ENCODE measurements around the gene OR4D1. TPM values are rescaled to one million over a fixed set of nuclear protein-coding genes. Genes with fewer than 3 reads are reported as not detected.

OR4D1 gene
- total and polyA plus RNA-seq, 4 donors = under 0.01 TPM; not detected in 3

- Histone ChIP-seq H3K9ac (ENCODE audit: low read depth in 1 of 2, low read length in 2 of 2) (no peak within 1 kb of the TSS), H3K27me3 (ENCODE audit: control insufficient read depth in 4 of 4, insufficient read depth in 4 of 4, low read length in 3 of 4) (peaks cover 0 to 5% (median 0%) of the 10 kb centered on the region in 4 donors), H3K27ac (ENCODE audit: low read depth in 1 of 2, low read length in 2 of 2) (no peak within 1 kb of the TSS), H3K4me3 (ENCODE audit: low read depth in 1 of 3, low read length in 3 of 3) (no peak within 1 kb of the TSS), H3K4me1 (ENCODE audit: control insufficient read depth in 4 of 4, insufficient read depth in 4 of 4, low read length in 3 of 4) (no peaks in the 10 kb centered on the region), H3K36me3 (ENCODE audit: control insufficient read depth in 4 of 4, insufficient read depth in 3 of 4, low read depth in 1 of 4, low read length in 3 of 4) (no peaks in the 10 kb centered on the region), H3K9me3 (ENCODE audit: control insufficient read depth in 4 of 4, low read length in 3 of 4) (no peaks in the 10 kb centered on the region)
- WGBS = 48% methylated on average over 6 of the region's 6 CpGs
- no peak for DNase-seq (ENCODE audit: low spot score)
- TF ChIP-seq, protein P1, sequence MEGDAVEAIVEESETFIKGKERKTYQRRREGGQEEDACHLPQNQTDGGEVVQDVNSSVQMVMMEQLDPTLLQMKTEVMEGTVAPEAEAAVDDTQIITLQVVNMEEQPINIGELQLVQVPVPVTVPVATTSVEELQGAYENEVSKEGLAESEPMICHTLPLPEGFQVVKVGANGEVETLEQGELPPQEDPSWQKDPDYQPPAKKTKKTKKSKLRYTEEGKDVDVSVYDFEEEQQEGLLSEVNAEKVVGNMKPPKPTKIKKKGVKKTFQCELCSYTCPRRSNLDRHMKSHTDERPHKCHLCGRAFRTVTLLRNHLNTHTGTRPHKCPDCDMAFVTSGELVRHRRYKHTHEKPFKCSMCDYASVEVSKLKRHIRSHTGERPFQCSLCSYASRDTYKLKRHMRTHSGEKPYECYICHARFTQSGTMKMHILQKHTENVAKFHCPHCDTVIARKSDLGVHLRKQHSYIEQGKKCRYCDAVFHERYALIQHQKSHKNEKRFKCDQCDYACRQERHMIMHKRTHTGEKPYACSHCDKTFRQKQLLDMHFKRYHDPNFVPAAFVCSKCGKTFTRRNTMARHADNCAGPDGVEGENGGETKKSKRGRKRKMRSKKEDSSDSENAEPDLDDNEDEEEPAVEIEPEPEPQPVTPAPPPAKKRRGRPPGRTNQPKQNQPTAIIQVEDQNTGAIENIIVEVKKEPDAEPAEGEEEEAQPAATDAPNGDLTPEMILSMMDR (IDR thresholded peaks at IDR 0.05; ENCODE audit: low read depth, low read length, missing input control) = no peak
- TF ChIP-seq TAF1 (conservative IDR thresholded peaks at IDR 0.05) (no peak), REST (IDR thresholded peaks at IDR 0.05) (no peak), GABPA (IDR thresholded peaks at IDR 0.05 in 1 of 2, conservative IDR thresholded peaks at IDR 0.05 in 1 of 2) (no peak), HNF4G (IDR thresholded peaks at IDR 0.05) (no peak), RAD21 (IDR thresholded peaks at IDR 0.05) (no peak), FOXA1 (IDR thresholded peaks at IDR 0.05) (no peak), FOXA2 (IDR thresholded peaks at IDR 0.05) (no peak), JUND (IDR thresholded peaks at IDR 0.05) (no peak), YY1 (IDR thresholded peaks at IDR 0.05) (no peak), NR2F2 (IDR thresholded peaks at IDR 0.05) (no peak), EGR1 (IDR thresholded peaks at IDR 0.05; ENCODE audit: low read depth in 2 of 2) (no peak), HNF4A (conservative IDR thresholded peaks at IDR 0.05) (no peak), RXRA (IDR thresholded peaks at IDR 0.05) (no peak)
- TF ChIP-seq, protein P2, sequence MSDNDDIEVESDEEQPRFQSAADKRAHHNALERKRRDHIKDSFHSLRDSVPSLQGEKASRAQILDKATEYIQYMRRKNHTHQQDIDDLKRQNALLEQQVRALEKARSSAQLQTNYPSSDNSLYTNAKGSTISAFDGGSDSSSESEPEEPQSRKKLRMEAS (IDR thresholded peaks at IDR 0.05) = no peak
- TF ChIP-seq, protein P3, sequence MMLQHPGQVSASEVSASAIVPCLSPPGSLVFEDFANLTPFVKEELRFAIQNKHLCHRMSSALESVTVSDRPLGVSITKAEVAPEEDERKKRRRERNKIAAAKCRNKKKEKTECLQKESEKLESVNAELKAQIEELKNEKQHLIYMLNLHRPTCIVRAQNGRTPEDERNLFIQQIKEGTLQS (IDR thresholded peaks at IDR 0.05) = no peak
Observed at GRCh38 chr17:58192612-58193011, 44.4 kb downstream of the OR4D1 start, which contains the start of gene EPX. Gene EPX, plus strand, starts transcription at chr17:58192726. Its CDS starts 121 bp downstream, at chr17:58192847.

GRCh38 chr17:58193641-58194255, 45.6 kb downstream of the OR4D1 start:
- WGBS = 76% methylated on average over 18 of the region's 18 CpGs
- Histone ChIP-seq H3K36me3 (ENCODE audit: control insufficient read depth in 4 of 4, insufficient read depth in 3 of 4, low read depth in 1 of 4, low read length in 3 of 4) (no peaks in the 10 kb centered on the region), H3K27ac (ENCODE audit: low read depth in 1 of 2, low read length in 2 of 2) (no peak overlapping the region), H3K9ac (ENCODE audit: low read depth in 1 of 2, low read length in 2 of 2) (no peak overlapping the region), H3K4me3 (ENCODE audit: low read depth in 1 of 3, low read length in 3 of 3) (no peak overlapping the region), H3K9me3 (ENCODE audit: control insufficient read depth in 4 of 4, low read length in 3 of 4) (no peaks in the 10 kb centered on the region), H3K4me1 (ENCODE audit: control insufficient read depth in 4 of 4, insufficient read depth in 4 of 4, low read length in 3 of 4) (no peaks in the 10 kb centered on the region), H3K27me3 (ENCODE audit: control insufficient read depth in 4 of 4, insufficient read depth in 4 of 4, low read length in 3 of 4) (peaks cover 0 to 9% (median 0%) of the 10 kb centered on the region in 4 donors)
- no peak for DNase-seq (ENCODE audit: low spot score)
- TF ChIP-seq, protein P1 (IDR thresholded peaks at IDR 0.05; ENCODE audit: low read depth, low read length, missing input control) = no peak
- no peak for TF ChIP-seq FOXA2 (IDR thresholded peaks at IDR 0.05)
- no peak for TF ChIP-seq REST (IDR thresholded peaks at IDR 0.05)
- TF ChIP-seq RAD21 (IDR thresholded peaks at IDR 0.05) = no peak
- TF ChIP-seq RXRA (IDR thresholded peaks at IDR 0.05) = no peak
- TF ChIP-seq ZBTB33 (IDR thresholded peaks at IDR 0.05) = no peak
- TF ChIP-seq, protein P3 (IDR thresholded peaks at IDR 0.05) = no peak

Measured in liver (tissue), 9 donors.